HG02840 (cell line): ENCODE results near the gene ZNF502.

Experiments
- ATAC-seq: cut with Tn5 transposase; IDR thresholded peaks from one replicate; pipeline ENCODE4 v1.9.1; 2021; ENCODE audit warnings: mild to moderate bottlenecking, moderate library complexity, moderate number of reproducible peaks; ENCODE audit not compliant: unreplicated experiment, low FRiP score

Gene ZNF502

DNA sequence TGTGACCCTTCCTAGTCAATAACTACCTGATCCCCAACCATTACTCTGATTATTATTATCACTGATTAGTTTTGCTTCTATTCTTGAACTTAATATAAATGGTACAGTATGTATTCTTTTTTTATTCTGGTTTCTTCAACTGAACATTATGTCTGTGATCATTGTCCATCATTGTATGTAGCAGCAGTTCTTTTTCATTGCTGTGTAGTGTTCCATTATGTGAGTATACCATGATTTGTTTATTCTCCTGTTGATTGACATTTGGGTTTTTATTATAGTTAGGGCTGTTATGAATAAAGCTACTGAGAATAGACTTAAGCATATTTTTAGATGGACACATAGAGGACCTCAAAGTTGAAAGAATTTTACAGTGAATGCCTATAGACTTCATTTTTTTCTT is 51.8 kb downstream of the ZNF502 start:
- no peak for ATAC-seq

DNA sequence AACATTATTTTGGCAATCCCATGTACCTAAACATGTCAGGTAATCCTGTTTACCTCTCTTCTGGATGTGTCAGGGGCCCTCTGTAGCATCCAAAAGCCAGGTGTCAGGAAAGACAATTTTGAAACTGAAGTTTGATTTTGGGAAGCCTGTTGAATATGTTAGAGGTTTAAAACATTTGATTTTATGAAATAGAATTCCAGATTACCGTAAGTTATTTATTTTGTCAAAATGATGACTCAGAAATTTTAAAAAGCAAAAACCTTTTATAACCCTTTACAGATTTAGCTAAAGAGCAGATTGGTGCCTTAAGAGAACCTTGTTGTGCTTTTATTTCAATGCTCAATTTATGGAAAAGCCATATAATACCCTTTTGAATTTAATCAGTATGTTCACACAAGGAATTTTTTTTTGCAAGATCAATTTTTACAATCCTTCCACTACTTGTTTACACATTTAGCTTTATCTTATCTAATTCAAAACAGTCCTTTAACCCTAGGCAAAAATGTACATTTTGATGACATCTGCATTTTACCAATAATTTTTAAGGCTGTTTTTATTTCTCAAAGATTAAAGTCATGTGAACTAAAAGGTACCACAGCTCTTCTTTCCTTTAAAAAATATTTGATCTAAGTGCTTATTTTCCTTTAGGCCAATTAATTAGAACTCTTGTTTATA is 59.1 kb downstream of the ZNF502 start:
- ATAC-seq, result no peak

GRCh38 chr3:44772099-44772442 is 59.6 kb downstream of the ZNF502 start:
- no peak for ATAC-seq
